Measurements from ENCODE around the gene TMEM200A.

- TF ChIP-seq POLR2A (IDR thresholded peaks at IDR 0.05; ENCODE audit: low read depth, low read length) (no peak), MAX (IDR thresholded peaks at IDR 0.05; ENCODE audit: insufficient read depth, insufficient read length) (no peak), CTCF (IDR thresholded peaks at IDR 0.05; ENCODE audit: extremely low read depth in 1 of 2, insufficient read depth in 1 of 2, low read depth in 1 of 2, low read length in 2 of 2) (no peak), FOS (IDR thresholded peaks at IDR 0.05; ENCODE audit: borderline replicate concordance, insufficient read depth, low read length) (no peak)
Observed at GRCh38 chr6:130421585-130421984, 55.8 kb downstream of the TMEM200A start.

Data from endothelial cell of umbilical vein (primary cell).